HepG2 (cell line): ENCODE data around the gene SPTBN4. TPM values are rescaled to one million over a fixed set of nuclear protein-coding genes. Genes with fewer than 3 reads are reported as not detected.

Experiments used
- AGO1 ChIP-seq: fragments of 200-400 bp; formaldehyde crosslinking; IDR thresholded peaks from 2 replicates; pipeline ENCODE4 v1.6.1; 2017; ENCODE audit warnings: mild to moderate bottlenecking, low read depth, low read length, moderate library complexity; ENCODE audit not compliant: poor library complexity, severe bottlenecking
- AKAP8 ChIP-seq: sonication (generic); formaldehyde crosslinking; IDR thresholded peaks from 2 replicates; pipeline ENCODE4 v1.5.1; 2020; ENCODE audit warnings: mild to moderate bottlenecking, missing genetic modification reagents
- ATF2 ChIP-seq: sonication (generic); formaldehyde crosslinking; IDR thresholded peaks from 2 replicates; pipeline ENCODE4 v1.4.0; 2020; ENCODE audit warnings: missing genetic modification reagents
- CENPX ChIP-seq: sonication (generic); formaldehyde crosslinking; IDR thresholded peaks from 2 replicates; pipeline ENCODE4 v1.9.0; 2021; ENCODE audit warnings: mild to moderate bottlenecking, missing genetic modification reagents, moderate library complexity
- GLI4 ChIP-seq: sonication (generic); formaldehyde crosslinking; IDR thresholded peaks from 2 replicates; pipeline ENCODE4 v1.5.1; 2020; ENCODE audit warnings: missing genetic modification reagents, mild to moderate bottlenecking, moderate library complexity, borderline replicate concordance
- HDAC1 ChIP-seq: sonication (generic); formaldehyde crosslinking; IDR thresholded peaks from 2 replicates; pipeline ENCODE4 v1.5.1; 2020; ENCODE audit warnings: mild to moderate bottlenecking, missing genetic modification reagents
- HHEX ChIP-seq: IDR thresholded peaks from 2 replicates; pipeline ENCODE4 v1.6.1; 2016; ENCODE audit warnings: control low read depth
- HMG20B ChIP-seq: conservative IDR thresholded peaks from 2 replicates; pipeline ENCODE4 v1.6.1; 2016; ENCODE audit warnings: missing genetic modification reagents, missing compliant biosample characterization
- KLF6 ChIP-seq: IDR thresholded peaks from 2 replicates; pipeline ENCODE4 v1.8.0; 2016; ENCODE audit warnings: missing biosample characterization, missing genetic modification reagents
- MZF1 ChIP-seq: sonication (generic); formaldehyde crosslinking; IDR thresholded peaks from 2 replicates; pipeline ENCODE4 v1.8.1; 2023; ENCODE audit warnings: mild to moderate bottlenecking, missing genetic modification reagents, borderline replicate concordance
- NCOA1 ChIP-seq: sonication (generic); formaldehyde crosslinking; IDR thresholded peaks from 2 replicates; pipeline ENCODE4 v1.9.0; 2021; ENCODE audit warnings: missing genetic modification reagents
- NR2C2 ChIP-seq: sonication (generic); formaldehyde crosslinking; IDR thresholded peaks from 2 replicates; pipeline ENCODE4 v1.4.0; 2020; ENCODE audit warnings: missing genetic modification reagents, mild to moderate bottlenecking, moderate library complexity, borderline replicate concordance
- RFXANK ChIP-seq: IDR thresholded peaks from 2 replicates; pipeline ENCODE4 v1.6.1; 2016
- SP5 ChIP-seq: IDR thresholded peaks from 2 replicates; pipeline ENCODE4 v1.6.1; 2016; ENCODE audit warnings: low read depth, borderline replicate concordance
- SRF ChIP-seq: IDR thresholded peaks from 2 replicates; pipeline ENCODE4 v1.6.1; 2011; ENCODE audit warnings: mild to moderate bottlenecking, low read depth, low read length, moderate library complexity
- ZNF230 ChIP-seq: sonication (generic); formaldehyde crosslinking; IDR thresholded peaks from 2 replicates; pipeline ENCODE4 v1.4.0; 2020; ENCODE audit warnings: mild to moderate bottlenecking, missing genetic modification reagents
- ZNF253 ChIP-seq: sonication (generic); formaldehyde crosslinking; IDR thresholded peaks from 2 replicates; pipeline ENCODE4 v1.8.0; 2022; ENCODE audit warnings: mild to moderate bottlenecking, missing genetic modification reagents, borderline replicate concordance
- ZNF292 ChIP-seq: sonication (generic); formaldehyde crosslinking; IDR thresholded peaks from 2 replicates; pipeline ENCODE4 v1.8.1; 2022; ENCODE audit warnings: mild to moderate bottlenecking, low read depth, missing genetic modification reagents, borderline replicate concordance
- ZNF33A ChIP-seq: sonication (generic); formaldehyde crosslinking; IDR thresholded peaks from 2 replicates; pipeline ENCODE4 v1.5.1; 2020; ENCODE audit warnings: missing genetic modification reagents, mild to moderate bottlenecking, moderate library complexity, borderline replicate concordance
- ZNF33B ChIP-seq: sonication (generic); formaldehyde crosslinking; IDR thresholded peaks from 2 replicates; pipeline ENCODE4 v1.5.1; 2020; ENCODE audit warnings: mild to moderate bottlenecking, missing genetic modification reagents
- ZNF747 ChIP-seq: sonication (generic); formaldehyde crosslinking; IDR thresholded peaks from 2 replicates; pipeline ENCODE4 v1.8.1; 2023; ENCODE audit warnings: missing genetic modification reagents, mild to moderate bottlenecking, borderline replicate concordance
- ZNF772 ChIP-seq: sonication (generic); formaldehyde crosslinking; IDR thresholded peaks from 2 replicates; pipeline ENCODE4 v1.5.0; 2020; ENCODE audit warnings: mild to moderate bottlenecking, missing genetic modification reagents
- ZNF839 ChIP-seq: sonication (generic); formaldehyde crosslinking; IDR thresholded peaks from 2 replicates; pipeline ENCODE4 v1.4.0; 2020; ENCODE audit warnings: missing genetic modification reagents, mild to moderate bottlenecking, borderline replicate concordance
- polyA plus RNA-seq, 8 experiments: library from polyadenylated mRNA; depleted of rRNA in 3 of 8; stranded (reverse) in 7 of 8; unstranded in 1 of 8; fragments of >200 nt; fragmentation: Illumina TruSeq in 4 of 8; extraction: Trizol in 4 of 8; gene quantifications; 2 replicates each; pipeline versions ENCODE4 v1.2.1 to v1.2.3, GENCODE V29; 2011 to 2016; ENCODE audit warnings: low read depth in 4 of 8, missing spikeins in 1 of 8, mixed read lengths in 1 of 8; ENCODE audit not compliant: insufficient read depth in 1 of 8
- total RNA-seq, 5 experiments: library from RNA; depleted of rRNA; stranded (reverse); fragments of >200 nt; fragmentation: Illumina TruSeq; extraction: Trizol; gene quantifications; 2 replicates each; pipeline ENCODE4 v1.2.3, GENCODE V29; 2016; ENCODE audit warnings: low read depth in 1 of 5
- TF ChIP-seq, protein P1 (sequence below): IDR thresholded peaks from 2 replicates; pipeline ENCODE4 v1.6.1; 2016; ENCODE audit warnings: low read depth
- TF ChIP-seq, protein P2 (sequence below): sonication (generic); formaldehyde crosslinking; IDR thresholded peaks from 2 replicates; pipeline ENCODE4 v1.8.1; 2023; ENCODE audit warnings: mild to moderate bottlenecking, missing genetic modification reagents

SPTBN4 gene
- total and polyA plus RNA-seq, 2 of the 13 experiments (the other 11 are each of a cell fraction or from before 2014, with no cell fraction given), result 0.11 TPM

DNA sequence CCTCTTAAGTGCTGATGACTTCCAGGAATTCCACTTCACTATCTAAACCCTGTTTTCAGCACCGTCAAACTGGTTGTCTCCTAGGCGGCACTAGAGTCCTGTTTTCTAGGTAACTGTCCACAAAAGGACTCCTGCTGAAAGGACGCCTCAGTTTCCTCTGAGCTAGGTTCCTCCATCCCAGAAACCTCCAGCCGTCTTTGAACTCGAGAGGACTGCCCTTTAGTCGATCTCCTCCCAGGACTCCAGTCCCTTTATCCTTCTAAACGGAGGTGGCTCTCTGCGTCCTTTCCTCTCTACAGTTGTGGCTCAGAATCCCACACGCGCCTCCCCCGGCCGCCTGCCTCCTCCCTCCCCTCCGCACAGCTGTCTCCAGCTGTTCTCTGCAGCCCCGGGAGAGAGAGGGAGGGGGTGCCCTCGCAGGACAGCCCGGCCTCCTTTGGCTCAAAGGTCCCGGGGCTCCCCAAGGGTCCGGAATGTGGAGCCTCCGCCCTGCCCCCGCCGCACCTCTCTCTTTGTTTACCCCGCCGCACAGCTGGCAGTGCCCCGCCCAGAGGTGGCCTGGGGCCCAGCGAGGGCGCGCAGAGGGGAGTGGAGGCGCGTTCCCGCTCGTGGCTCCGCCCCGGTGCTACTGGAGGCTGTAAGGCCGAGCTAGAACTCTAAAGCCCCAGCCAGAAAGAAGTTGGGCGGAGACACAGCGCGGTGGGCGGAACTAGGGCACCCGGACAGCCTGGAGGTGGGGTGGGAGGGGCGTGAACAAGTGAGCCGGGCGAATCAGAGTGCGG lies 136.8 kb downstream of the SPTBN4 start (continued):
- no peak for TF ChIP-seq AKAP8
- TF ChIP-seq GLI4 (CRISPR knock-in tag), result no peak
- TF ChIP-seq HHEX (CRISPR knock-in tag), result no peak
- peak; percentile 70; the same call in 1 of the 2 replicates for TF ChIP-seq NR2C2
- TF ChIP-seq RFXANK (CRISPR knock-in tag), result peak; percentile 71; the same call in 1 of the 2 replicates
- TF ChIP-seq ZNF772, result peak; percentile 97
- peak; percentile 95 for TF ChIP-seq HDAC1 (CRISPR knock-in tag)
- TF ChIP-seq HMG20B, result peak; percentile 92
- TF ChIP-seq AGO1, result peak; percentile 78
- TF ChIP-seq ZNF747 (CRISPR knock-in tag), result peak; percentile 91; the same call in 1 of the 2 replicates
- TF ChIP-seq ZNF292 (CRISPR knock-in tag), result peak; percentile 87
- TF ChIP-seq, protein P1, sequence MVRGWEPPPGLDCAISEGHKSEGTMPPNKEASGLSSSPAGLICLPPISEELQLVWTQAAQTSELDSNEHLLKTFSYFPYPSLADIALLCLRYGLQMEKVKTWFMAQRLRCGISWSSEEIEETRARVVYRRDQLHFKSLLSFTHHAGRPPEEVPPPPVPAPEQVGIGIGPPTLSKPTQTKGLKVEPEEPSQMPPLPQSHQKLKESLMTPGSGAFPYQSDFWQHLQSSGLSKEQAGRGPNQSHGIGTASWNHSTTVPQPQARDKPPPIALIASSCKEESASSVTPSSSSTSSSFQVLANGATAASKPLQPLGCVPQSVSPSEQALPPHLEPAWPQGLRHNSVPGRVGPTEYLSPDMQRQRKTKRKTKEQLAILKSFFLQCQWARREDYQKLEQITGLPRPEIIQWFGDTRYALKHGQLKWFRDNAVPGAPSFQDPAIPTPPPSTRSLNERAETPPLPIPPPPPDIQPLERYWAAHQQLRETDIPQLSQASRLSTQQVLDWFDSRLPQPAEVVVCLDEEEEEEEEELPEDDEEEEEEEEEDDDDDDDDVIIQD, result 0 out of 2 replicates have a peak, but pooled peaks have one; percentile 34
- peak; percentile 81 for TF ChIP-seq KLF6
- TF ChIP-seq MZF1, result no peak
- peak; percentile 100 for TF ChIP-seq SP5 (CRISPR knock-in tag)
- peak; percentile 90 for TF ChIP-seq ATF2 (CRISPR knock-in tag)
- TF ChIP-seq ZNF839 (CRISPR knock-in tag), result 0 out of 2 replicates have a peak, but pooled peaks have one; percentile 19
- no peak for TF ChIP-seq ZNF33A (CRISPR knock-in tag)
- no peak for TF ChIP-seq ZNF33B (CRISPR knock-in tag)
- TF ChIP-seq NCOA1 (CRISPR knock-in tag), result no peak; the same call in 1 of the 2 replicates
- no peak for TF ChIP-seq CENPX (CRISPR knock-in tag)
- TF ChIP-seq SRF, result no peak
- TF ChIP-seq ZNF230 (CRISPR knock-in tag), result no peak
- TF ChIP-seq ZNF253 (CRISPR knock-in tag), result no peak
- TF ChIP-seq, protein P2, sequence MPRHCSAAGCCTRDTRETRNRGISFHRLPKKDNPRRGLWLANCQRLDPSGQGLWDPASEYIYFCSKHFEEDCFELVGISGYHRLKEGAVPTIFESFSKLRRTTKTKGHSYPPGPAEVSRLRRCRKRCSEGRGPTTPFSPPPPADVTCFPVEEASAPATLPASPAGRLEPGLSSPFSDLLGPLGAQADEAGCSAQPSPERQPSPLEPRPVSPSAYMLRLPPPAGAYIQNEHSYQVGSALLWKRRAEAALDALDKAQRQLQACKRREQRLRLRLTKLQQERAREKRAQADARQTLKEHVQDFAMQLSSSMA (CRISPR knock-in tag), result no peak
